HEK293 (cell line): ENCODE measurements around the gene SPTBN1.
"Not testable (repeated sequence)": the region's sequence is repeated elsewhere in the genome, so short reads cannot be mapped to it uniquely, and the experiment has no call there.

Experiments used
- MYNN ChIP-seq: fragments of 450-650 bp; formaldehyde crosslinking; IDR thresholded peaks from 2 replicates; pipeline ENCODE4 v1.5.1; 2016; ENCODE audit warnings: missing biosample characterization, missing genetic modification characterization, borderline replicate concordance
- ZNF133 ChIP-seq: fragments of 450-650 bp; formaldehyde crosslinking; IDR thresholded peaks from 2 replicates; pipeline ENCODE4 v1.5.1; 2016; ENCODE audit warnings: missing biosample characterization, missing genetic modification characterization
- ZNF214 ChIP-seq: fragments of 450-650 bp; formaldehyde crosslinking; IDR thresholded peaks from 2 replicates; pipeline ENCODE4 v1.5.1; 2017; ENCODE audit warnings: missing biosample characterization, mild to moderate bottlenecking, missing genetic modification characterization, borderline replicate concordance
- ZNF623 ChIP-seq: fragments of 450-650 bp; formaldehyde crosslinking; IDR thresholded peaks from 2 replicates; pipeline ENCODE4 v1.5.1; 2016; ENCODE audit warnings: missing biosample characterization, missing genetic modification characterization
- ZNF792 ChIP-seq: fragments of 450-650 bp; formaldehyde crosslinking; IDR thresholded peaks from 2 replicates; pipeline ENCODE4 v1.5.1; 2016; ENCODE audit warnings: missing biosample characterization, missing genetic modification characterization
- TF ChIP-seq, protein P1 (sequence below): fragments of 450-650 bp; formaldehyde crosslinking; IDR thresholded peaks from 2 replicates; pipeline ENCODE4 v1.5.1; 2017; ENCODE audit warnings: missing biosample characterization, missing genetic modification characterization
- TF ChIP-seq, protein P2 (sequence below): fragments of 450-650 bp; formaldehyde crosslinking; IDR thresholded peaks from 2 replicates; pipeline ENCODE4 v1.5.1; 2016; ENCODE audit warnings: missing biosample characterization, missing genetic modification characterization
- TF ChIP-seq, protein P3 (sequence below): fragments of 450-650 bp; formaldehyde crosslinking; IDR thresholded peaks from 2 replicates; pipeline ENCODE4 v1.5.1; 2016; ENCODE audit warnings: missing biosample characterization, missing genetic modification characterization
- TF ChIP-seq, protein P4 (sequence below): fragments of 450-650 bp; formaldehyde crosslinking; IDR thresholded peaks from 2 replicates; pipeline ENCODE4 v1.5.1; 2016; ENCODE audit warnings: missing biosample characterization, missing genetic modification characterization

DNA sequence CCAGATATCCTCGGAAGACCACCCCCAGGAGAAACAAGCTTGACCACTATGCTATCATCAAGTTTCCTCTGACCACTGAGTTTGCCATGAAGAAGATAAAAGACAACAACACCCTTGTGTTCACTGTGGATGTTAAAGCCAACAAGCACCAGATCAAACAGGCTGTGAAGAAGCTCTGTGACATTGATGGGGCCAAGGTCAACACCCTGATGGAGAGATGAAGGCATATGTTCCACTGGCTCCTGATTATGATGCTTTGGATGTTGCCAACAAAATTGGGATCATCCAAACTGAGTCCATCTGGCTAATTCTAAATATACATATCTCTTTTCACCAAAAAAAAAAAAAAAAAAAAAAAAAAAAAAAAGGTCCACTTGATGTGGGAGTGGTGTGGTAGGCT, 73.4 kb downstream of the SPTBN1 start:
- TF ChIP-seq, protein P1, sequence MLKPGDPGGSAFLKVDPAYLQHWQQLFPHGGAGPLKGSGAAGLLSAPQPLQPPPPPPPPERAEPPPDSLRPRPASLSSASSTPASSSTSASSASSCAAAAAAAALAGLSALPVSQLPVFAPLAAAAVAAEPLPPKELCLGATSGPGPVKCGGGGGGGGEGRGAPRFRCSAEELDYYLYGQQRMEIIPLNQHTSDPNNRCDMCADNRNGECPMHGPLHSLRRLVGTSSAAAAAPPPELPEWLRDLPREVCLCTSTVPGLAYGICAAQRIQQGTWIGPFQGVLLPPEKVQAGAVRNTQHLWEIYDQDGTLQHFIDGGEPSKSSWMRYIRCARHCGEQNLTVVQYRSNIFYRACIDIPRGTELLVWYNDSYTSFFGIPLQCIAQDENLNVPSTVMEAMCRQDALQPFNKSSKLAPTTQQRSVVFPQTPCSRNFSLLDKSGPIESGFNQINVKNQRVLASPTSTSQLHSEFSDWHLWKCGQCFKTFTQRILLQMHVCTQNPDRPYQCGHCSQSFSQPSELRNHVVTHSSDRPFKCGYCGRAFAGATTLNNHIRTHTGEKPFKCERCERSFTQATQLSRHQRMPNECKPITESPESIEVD (tag by site-specific recombination), result not testable (repeated sequence)
- TF ChIP-seq, protein P2, sequence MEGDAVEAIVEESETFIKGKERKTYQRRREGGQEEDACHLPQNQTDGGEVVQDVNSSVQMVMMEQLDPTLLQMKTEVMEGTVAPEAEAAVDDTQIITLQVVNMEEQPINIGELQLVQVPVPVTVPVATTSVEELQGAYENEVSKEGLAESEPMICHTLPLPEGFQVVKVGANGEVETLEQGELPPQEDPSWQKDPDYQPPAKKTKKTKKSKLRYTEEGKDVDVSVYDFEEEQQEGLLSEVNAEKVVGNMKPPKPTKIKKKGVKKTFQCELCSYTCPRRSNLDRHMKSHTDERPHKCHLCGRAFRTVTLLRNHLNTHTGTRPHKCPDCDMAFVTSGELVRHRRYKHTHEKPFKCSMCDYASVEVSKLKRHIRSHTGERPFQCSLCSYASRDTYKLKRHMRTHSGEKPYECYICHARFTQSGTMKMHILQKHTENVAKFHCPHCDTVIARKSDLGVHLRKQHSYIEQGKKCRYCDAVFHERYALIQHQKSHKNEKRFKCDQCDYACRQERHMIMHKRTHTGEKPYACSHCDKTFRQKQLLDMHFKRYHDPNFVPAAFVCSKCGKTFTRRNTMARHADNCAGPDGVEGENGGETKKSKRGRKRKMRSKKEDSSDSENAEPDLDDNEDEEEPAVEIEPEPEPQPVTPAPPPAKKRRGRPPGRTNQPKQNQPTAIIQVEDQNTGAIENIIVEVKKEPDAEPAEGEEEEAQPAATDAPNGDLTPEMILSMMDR, result not testable (repeated sequence)
- not testable (repeated sequence) for TF ChIP-seq MYNN (tag by site-specific recombination); ZNF214 (tag by site-specific recombination); ZNF133 (tag by site-specific recombination); ZNF623 (tag by site-specific recombination); ZNF792
- TF ChIP-seq, protein P3, sequence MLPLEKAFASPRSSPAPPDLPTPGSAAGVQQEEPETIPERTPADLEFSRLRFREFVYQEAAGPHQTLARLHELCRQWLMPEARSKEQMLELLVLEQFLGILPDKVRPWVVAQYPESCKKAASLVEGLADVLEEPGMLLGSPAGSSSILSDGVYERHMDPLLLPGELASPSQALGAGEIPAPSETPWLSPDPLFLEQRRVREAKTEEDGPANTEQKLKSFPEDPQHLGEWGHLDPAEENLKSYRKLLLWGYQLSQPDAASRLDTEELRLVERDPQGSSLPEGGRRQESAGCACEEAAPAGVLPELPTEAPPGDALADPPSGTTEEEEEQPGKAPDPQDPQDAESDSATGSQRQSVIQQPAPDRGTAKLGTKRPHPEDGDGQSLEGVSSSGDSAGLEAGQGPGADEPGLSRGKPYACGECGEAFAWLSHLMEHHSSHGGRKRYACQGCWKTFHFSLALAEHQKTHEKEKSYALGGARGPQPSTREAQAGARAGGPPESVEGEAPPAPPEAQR, result not testable (repeated sequence)
- TF ChIP-seq, protein P4, sequence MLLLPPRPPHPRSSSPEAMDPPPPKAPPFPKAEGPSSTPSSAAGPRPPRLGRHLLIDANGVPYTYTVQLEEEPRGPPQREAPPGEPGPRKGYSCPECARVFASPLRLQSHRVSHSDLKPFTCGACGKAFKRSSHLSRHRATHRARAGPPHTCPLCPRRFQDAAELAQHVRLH (tag by site-specific recombination), result not testable (repeated sequence)
